Mesenchymal stem cell (in vitro differentiated cells and primary cell): ENCODE data around the gene OR6S1.

ENCODE experiments used
- DNase-seq: peaks from one replicate; pipeline ENCODE4 v3.0.0-alpha.2; 2013
- H2AFZ ChIP-seq: one replicate; pipeline ENCODE4 v1.6.1; 2013; ENCODE audit warnings: low read depth, mild to moderate bottlenecking, control low read depth, inconsistent platforms, low read length, moderate library complexity
- H2AK5ac ChIP-seq: 2 replicates; pipeline ENCODE4 v1.6.1; 2013; ENCODE audit warnings: low read length, moderate library complexity, mild to moderate bottlenecking, inconsistent platforms; ENCODE audit not compliant: severe bottlenecking
- H2BK120ac ChIP-seq: one replicate; pipeline ENCODE4 v1.6.1; 2013; ENCODE audit warnings: low read depth, mild to moderate bottlenecking, inconsistent platforms, low read length, moderate library complexity
- H2BK12ac ChIP-seq, 2 experiments: one replicate each; pipeline ENCODE4 v1.6.1; 2013; ENCODE audit warnings: inconsistent platforms in 2 of 2, low read length in 2 of 2, mild to moderate bottlenecking in 2 of 2, moderate library complexity in 2 of 2, control low read depth in 1 of 2
- H2BK15ac ChIP-seq: one replicate; pipeline ENCODE4 v1.6.1; 2013; ENCODE audit warnings: mild to moderate bottlenecking, low read depth, inconsistent platforms; ENCODE audit not compliant: poor library complexity, severe bottlenecking
- H2BK5ac ChIP-seq: 2 replicates; pipeline ENCODE4 v1.6.1; 2013; ENCODE audit warnings: low read depth, mild to moderate bottlenecking, low read length, control low read depth, inconsistent platforms; ENCODE audit not compliant: poor library complexity, severe bottlenecking
- H3K14ac ChIP-seq, 2 experiments: one replicate each; pipeline ENCODE4 v1.6.1; 2013; ENCODE audit warnings: inconsistent platforms in 2 of 2, low read length in 2 of 2, control low read depth in 1 of 2, mild to moderate bottlenecking in 1 of 2, moderate library complexity in 1 of 2
- H3K18ac ChIP-seq, 2 experiments: one replicate each; pipeline ENCODE4 v1.6.1; 2013; ENCODE audit warnings: inconsistent platforms in 2 of 2, low read length in 2 of 2, control low read depth in 1 of 2, low read depth in 1 of 2, mild to moderate bottlenecking in 1 of 2
- H3K23ac ChIP-seq, 2 experiments: one replicate each; pipeline ENCODE4 v1.6.1; 2013; ENCODE audit warnings: inconsistent platforms in 2 of 2, low read length in 2 of 2, mild to moderate bottlenecking in 2 of 2, moderate library complexity in 2 of 2, control low read depth in 1 of 2
- H3K27ac ChIP-seq: 2 replicates; pipeline ENCODE4 v1.5.1; 2013; ENCODE audit warnings: mild to moderate bottlenecking, moderate library complexity, low read length, control low read depth, inconsistent platforms; ENCODE audit not compliant: poor library complexity, severe bottlenecking
- H3K27me3 ChIP-seq, 2 experiments: 2 replicates each; pipeline versions ENCODE4 v1.6.1 to v1.7.0; 2013; ENCODE audit warnings: low read length in 2 of 2, mild to moderate bottlenecking in 2 of 2, moderate library complexity in 2 of 2, control low read depth in 1 of 2, inconsistent platforms in 1 of 2; ENCODE audit not compliant: control insufficient read depth in 1 of 2, insufficient read depth in 1 of 2
- H3K36me3 ChIP-seq, 2 experiments: 2 replicates each; pipeline versions ENCODE4 v1.6.1 to v1.7.0; 2013; ENCODE audit warnings: low read length in 2 of 2, control low read depth in 1 of 2, inconsistent platforms in 1 of 2, low read depth in 1 of 2, mild to moderate bottlenecking in 1 of 2; ENCODE audit not compliant: insufficient read depth in 2 of 2, control insufficient read depth in 1 of 2
- H3K4ac ChIP-seq, 2 experiments: one replicate each; pipeline ENCODE4 v1.6.1; 2013; ENCODE audit warnings: inconsistent platforms in 2 of 2, low read length in 2 of 2, mild to moderate bottlenecking in 2 of 2, moderate library complexity in 2 of 2, control low read depth in 1 of 2, low read depth in 1 of 2
- H3K4me1 ChIP-seq: 2 replicates; pipeline ENCODE4 v1.6.1; 2013; ENCODE audit warnings: low read depth, low read length, control low read depth; ENCODE audit not compliant: control insufficient read depth, insufficient read depth
- H3K4me2 ChIP-seq: 2 replicates; pipeline ENCODE4 v1.6.1; 2013; ENCODE audit warnings: low read length, mild to moderate bottlenecking, inconsistent platforms; ENCODE audit not compliant: poor library complexity, severe bottlenecking
- H3K4me3 ChIP-seq, 2 experiments: 2 replicates each; pipeline versions ENCODE4 v1.5.1 to v1.7.0; 2013; ENCODE audit warnings: low read length in 2 of 2, mild to moderate bottlenecking in 2 of 2, control low read depth in 1 of 2, low read depth in 1 of 2; ENCODE audit not compliant: insufficient read depth in 1 of 2
- H3K79me1 ChIP-seq: replicated peaks from 2 replicates; pipeline ENCODE4 v1.6.1; 2013; ENCODE audit warnings: mild to moderate bottlenecking, control low read depth, low read length, inconsistent platforms; ENCODE audit not compliant: poor library complexity, severe bottlenecking
- H3K9ac ChIP-seq: 2 replicates; pipeline ENCODE4 v1.7.0; 2013; ENCODE audit warnings: mild to moderate bottlenecking, low read length, moderate library complexity
- H3K9me3 ChIP-seq: 2 replicates; pipeline ENCODE4 v1.7.0; 2013; ENCODE audit warnings: mild to moderate bottlenecking, low read length; ENCODE audit not compliant: control insufficient read depth
- H4K8ac ChIP-seq: one replicate; pipeline ENCODE4 v1.6.1; 2013; ENCODE audit warnings: inconsistent platforms, mild to moderate bottlenecking, low read length, moderate library complexity
- H4K91ac ChIP-seq: one replicate; pipeline ENCODE4 v1.6.1; 2013; ENCODE audit warnings: mild to moderate bottlenecking, low read length, inconsistent platforms
- WGBS: methylation state at CpG from one replicate; pipeline ENCODE4 v1.1.7; 2013; ENCODE audit warnings: mixed read lengths; 5-methylcytosine and 5-hydroxymethylcytosine counted together

Gene OR6S1

GRCh38 chr14:20627346-20628027 lies 14.0 kb downstream of the OR6S1 start:
- no peaks in the 10 kb centered on the region for H3K9me3 ChIP-seq
- 67% methylated on average over 3 of the region's 5 CpGs for WGBS
- no peak overlapping the region for H2BK5ac ChIP-seq
- no peak overlapping the region for H3K14ac ChIP-seq
- H2AK5ac ChIP-seq = no peak overlapping the region
- no peak overlapping the region for H2BK120ac ChIP-seq
- no peak overlapping the region for H3K27ac ChIP-seq
- H3K36me3 ChIP-seq = no peaks in the 10 kb centered on the region
- H3K27me3 ChIP-seq = peaks cover 3 to 36% of the 10 kb centered on the region in 2 experiments
- H3K4me2 ChIP-seq = no peak overlapping the region
- no peak for DNase-seq
- H3K4me1 ChIP-seq = peaks cover 24% of the 10 kb centered on the region
- H2BK12ac ChIP-seq = no peak overlapping the region
- H3K79me1 ChIP-seq = no peaks in the 10 kb centered on the region
- H3K9ac ChIP-seq = no peak overlapping the region
- H2BK15ac ChIP-seq = no peak overlapping the region
- no peak overlapping the region for H4K8ac ChIP-seq
- H3K4ac ChIP-seq = no peak overlapping the region
- no peak overlapping the region for H3K18ac ChIP-seq
- H3K4me3 ChIP-seq = peak overlapping the region in 1 of 2 experiments; percentile 8
- H3K23ac ChIP-seq = no peak overlapping the region
- no peak overlapping the region for H2AFZ ChIP-seq
- no peak overlapping the region for H4K91ac ChIP-seq

- H3K14ac ChIP-seq = no peak overlapping the region
- H3K4ac ChIP-seq = no peak overlapping the region
- H3K79me1 ChIP-seq = no peaks in the 10 kb centered on the region
- no peak overlapping the region for H2BK15ac ChIP-seq
- H3K36me3 ChIP-seq = no peaks in the 10 kb centered on the region
- no peak overlapping the region for H2AFZ ChIP-seq
- no peak for DNase-seq
- peaks cover 14% of the 10 kb centered on the region for H3K4me1 ChIP-seq
- H3K4me2 ChIP-seq = peak overlapping the region; percentile 0
- no peak overlapping the region for H2BK120ac ChIP-seq
- no peak overlapping the region for H2BK5ac ChIP-seq
- 28% methylated on average over 11 of the region's 12 CpGs for WGBS
- peaks cover 5 to 35% of the 10 kb centered on the region in 2 experiments for H3K27me3 ChIP-seq
- H3K4me3 ChIP-seq = peak overlapping the region in 1 of 2 experiments; percentile 81
- H4K91ac ChIP-seq = no peak overlapping the region
- H2AK5ac ChIP-seq = no peak overlapping the region
- H4K8ac ChIP-seq = no peak overlapping the region
- no peak overlapping the region for H3K23ac ChIP-seq
- H2BK12ac ChIP-seq = no peak overlapping the region
- no peaks in the 10 kb centered on the region for H3K9me3 ChIP-seq
- no peak overlapping the region for H3K9ac ChIP-seq
- no peak overlapping the region for H3K27ac ChIP-seq
- H3K18ac ChIP-seq = no peak overlapping the region
Measured at GRCh38 chr14:20626274-20626673, 15.2 kb downstream of the OR6S1 start.

GRCh38 chr14:20624495-20625070 lies 16.9 kb downstream of the OR6S1 start:
- Histone ChIP-seq H3K9ac (peak overlapping the region; percentile 70), H4K91ac (no peak overlapping the region)
- peak; percentile 66 for DNase-seq

GRCh38 chr14:20623798-20624197 lies 17.7 kb downstream of the OR6S1 start:
- H3K9me3 ChIP-seq = no peaks in the 10 kb centered on the region

More at GRCh38 chr14:20624495-20625070, 16.9 kb downstream of the OR6S1 start:
- Histone ChIP-seq H3K9me3 (no peaks in the 10 kb centered on the region), H3K23ac (no peak overlapping the region), H3K27me3 (peaks cover 5 to 35% of the 10 kb centered on the region in 2 experiments), H3K4me1 (peaks cover 11% of the 10 kb centered on the region), H3K14ac (no peak overlapping the region), H2AFZ (no peak overlapping the region), H3K36me3 (no peaks in the 10 kb centered on the region), H3K4ac (no peak overlapping the region), H2AK5ac (no peak overlapping the region), H2BK5ac (no peak overlapping the region), H3K18ac (no peak overlapping the region), H2BK120ac (no peak overlapping the region), H2BK12ac (no peak overlapping the region), H2BK15ac (no peak overlapping the region), H3K4me2 (peak overlapping the region; percentile 61), H3K4me3 (peak overlapping the region; percentile 44 to 81), H3K27ac (no peak overlapping the region), H4K8ac (no peak overlapping the region), H3K79me1 (no peaks in the 10 kb centered on the region)
- 6% methylated on average over 19 of the region's 22 CpGs for WGBS

More at GRCh38 chr14:20623798-20624197, 17.7 kb downstream of the OR6S1 start:
- Histone ChIP-seq H4K8ac (no peak overlapping the region), H3K27ac (no peak overlapping the region), H2AK5ac (no peak overlapping the region), H4K91ac (no peak overlapping the region), H3K4me2 (no peak overlapping the region), H3K36me3 (no peaks in the 10 kb centered on the region), H2BK120ac (no peak overlapping the region), H3K4ac (no peak overlapping the region), H3K4me1 (peaks cover 11% of the 10 kb centered on the region), H2AFZ (no peak overlapping the region), H3K79me1 (no peaks in the 10 kb centered on the region), H3K9ac (no peak overlapping the region), H2BK5ac (no peak overlapping the region), H3K14ac (no peak overlapping the region), H2BK12ac (no peak overlapping the region), H3K23ac (no peak overlapping the region), H2BK15ac (no peak overlapping the region), H3K18ac (no peak overlapping the region), H3K4me3 (no peak overlapping the region), H3K27me3 (peaks cover 10 to 36% of the 10 kb centered on the region in 2 experiments)
- WGBS = 70% methylated on average over 15 of the region's 15 CpGs
- DNase-seq = no peak
